ENCODE results near the gene RNF4. TPM values are rescaled to one million over a fixed set of nuclear protein-coding genes. Genes with fewer than 3 reads are reported as not detected.

RNF4 gene
- total RNA-seq, 4 donors from 2014 or later, result 10.8 to 57.9 (median 33.9) TPM

DNA sequence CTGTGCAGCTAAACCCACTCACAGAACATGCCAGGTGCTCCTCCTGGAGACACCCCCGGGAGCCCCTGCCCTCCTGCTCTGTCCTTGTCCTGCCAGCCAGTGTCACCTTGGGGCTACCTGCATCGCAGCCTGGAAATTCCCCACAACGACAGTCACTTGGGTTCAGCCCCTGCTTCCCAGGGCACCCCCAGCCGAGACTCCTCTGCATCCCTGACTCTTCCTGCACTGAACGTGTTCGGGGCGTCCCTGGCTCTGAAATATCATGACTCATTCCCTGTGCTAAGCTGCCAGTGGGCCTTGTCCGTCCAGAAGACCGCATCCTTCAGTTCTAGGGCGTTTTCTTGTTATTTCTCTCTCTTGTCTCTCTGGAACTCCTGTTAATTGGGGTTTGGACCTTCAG, 44.3 kb upstream of the RNF4 start:
- Histone ChIP-seq H3K36me3 (no peaks in the 10 kb centered on the region), H3K27ac (no peak overlapping the region), H3K4me3 (no peak overlapping the region), H3K27me3 (no peaks in the 10 kb centered on the region), H3K9me3 (no peaks in the 10 kb centered on the region), H3K4me1 (no peaks in the 10 kb centered on the region)
- intact Hi-C loops (cut with DNase I; ENCODE audit: low total_unique reads), result no loop called here
- TF ChIP-seq POLR2A (IDR thresholded peaks at IDR 0.05), result no peak
- TF ChIP-seq, protein P1, sequence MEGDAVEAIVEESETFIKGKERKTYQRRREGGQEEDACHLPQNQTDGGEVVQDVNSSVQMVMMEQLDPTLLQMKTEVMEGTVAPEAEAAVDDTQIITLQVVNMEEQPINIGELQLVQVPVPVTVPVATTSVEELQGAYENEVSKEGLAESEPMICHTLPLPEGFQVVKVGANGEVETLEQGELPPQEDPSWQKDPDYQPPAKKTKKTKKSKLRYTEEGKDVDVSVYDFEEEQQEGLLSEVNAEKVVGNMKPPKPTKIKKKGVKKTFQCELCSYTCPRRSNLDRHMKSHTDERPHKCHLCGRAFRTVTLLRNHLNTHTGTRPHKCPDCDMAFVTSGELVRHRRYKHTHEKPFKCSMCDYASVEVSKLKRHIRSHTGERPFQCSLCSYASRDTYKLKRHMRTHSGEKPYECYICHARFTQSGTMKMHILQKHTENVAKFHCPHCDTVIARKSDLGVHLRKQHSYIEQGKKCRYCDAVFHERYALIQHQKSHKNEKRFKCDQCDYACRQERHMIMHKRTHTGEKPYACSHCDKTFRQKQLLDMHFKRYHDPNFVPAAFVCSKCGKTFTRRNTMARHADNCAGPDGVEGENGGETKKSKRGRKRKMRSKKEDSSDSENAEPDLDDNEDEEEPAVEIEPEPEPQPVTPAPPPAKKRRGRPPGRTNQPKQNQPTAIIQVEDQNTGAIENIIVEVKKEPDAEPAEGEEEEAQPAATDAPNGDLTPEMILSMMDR (IDR thresholded peaks at IDR 0.05), result no peak
- no peak for DNase-seq

DNA sequence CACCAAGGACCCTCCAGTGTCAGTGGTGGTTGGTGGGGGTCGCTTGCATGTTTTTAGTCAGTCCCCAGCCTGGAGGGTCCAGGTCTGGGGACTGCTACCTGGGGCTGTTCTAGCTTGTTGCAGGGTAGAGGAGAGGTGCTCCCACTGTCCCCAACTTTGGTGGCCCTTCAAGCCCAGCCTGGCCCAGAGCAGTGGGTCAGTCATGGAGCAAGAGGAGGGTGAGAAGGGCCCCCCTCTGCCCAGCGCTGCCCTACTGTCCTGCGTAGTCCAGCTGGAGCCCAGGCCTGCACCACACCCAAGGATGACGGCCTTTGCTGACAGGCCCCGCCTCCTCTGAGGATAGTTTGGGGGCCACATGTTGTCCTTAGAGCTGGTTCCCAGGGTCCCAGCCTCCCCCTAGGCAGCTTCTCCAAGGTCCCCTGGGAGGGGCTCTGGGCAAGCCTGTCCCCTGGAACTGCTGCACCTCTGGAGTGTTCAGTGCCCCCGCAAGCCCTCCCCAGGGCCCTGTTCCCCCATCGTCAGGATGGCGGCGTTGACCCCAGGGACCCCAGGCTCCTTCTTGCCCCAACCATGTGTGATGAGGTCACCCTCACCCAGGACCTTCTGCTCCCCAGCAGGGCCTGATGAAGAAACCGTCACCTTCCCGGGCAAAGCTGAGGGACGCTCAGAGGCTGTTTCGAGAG, 43.4 kb upstream of the RNF4 start:
- no peak for DNase-seq
- H3K4me3 ChIP-seq, result no peak overlapping the region
- TF ChIP-seq POLR2A (IDR thresholded peaks at IDR 0.05), result no peak
- TF ChIP-seq, protein P1 (IDR thresholded peaks at IDR 0.05), result no peak
- no peaks in the 10 kb centered on the region for H3K4me1 ChIP-seq
- no peaks in the 10 kb centered on the region for H3K36me3 ChIP-seq
- H3K27me3 ChIP-seq, result no peaks in the 10 kb centered on the region
- no peak overlapping the region for H3K27ac ChIP-seq
- no peaks in the 10 kb centered on the region for H3K9me3 ChIP-seq
- intact Hi-C loops (cut with DNase I; ENCODE audit: low total_unique reads), result no loop called here

DNA sequence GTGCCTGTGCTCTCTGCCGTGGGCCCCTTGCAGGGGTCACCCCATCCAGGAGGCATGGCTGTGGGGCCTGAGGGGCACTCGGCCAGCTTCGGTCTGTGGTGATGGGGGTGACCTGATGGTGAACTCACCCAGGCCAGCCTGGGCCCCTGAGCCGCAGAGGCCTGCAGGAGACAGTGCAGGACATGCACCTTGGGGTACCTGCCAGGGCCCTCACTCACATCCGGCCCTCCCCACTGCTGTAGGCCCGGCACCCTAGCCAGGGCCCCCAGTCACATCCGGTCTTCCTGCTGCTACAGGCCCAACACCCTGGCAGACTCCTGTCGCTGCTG, 42.9 kb upstream of the RNF4 start:
- no peaks in the 10 kb centered on the region for H3K9me3 ChIP-seq
- no peak overlapping the region for H3K27ac ChIP-seq
- no peaks in the 10 kb centered on the region for H3K4me1 ChIP-seq
- no peaks in the 10 kb centered on the region for H3K27me3 ChIP-seq
- TF ChIP-seq, protein P1 (IDR thresholded peaks at IDR 0.05), result no peak
- TF ChIP-seq POLR2A (IDR thresholded peaks at IDR 0.05), result no peak
- no peak overlapping the region for H3K4me3 ChIP-seq
- intact Hi-C loops (cut with DNase I; ENCODE audit: low total_unique reads), result no loop called here
- no peak for DNase-seq
- H3K36me3 ChIP-seq, result no peaks in the 10 kb centered on the region

GRCh38 chr4:2426711-2427275, 42.1 kb upstream of the RNF4 start:
- Histone ChIP-seq H3K36me3 (no peaks in the 10 kb centered on the region), H3K4me1 (no peaks in the 10 kb centered on the region), H3K4me3 (no peak overlapping the region), H3K27ac (no peak overlapping the region), H3K27me3 (no peaks in the 10 kb centered on the region), H3K9me3 (no peaks in the 10 kb centered on the region)
- DNase-seq, result no peak
- intact Hi-C loops (cut with DNase I; ENCODE audit: low total_unique reads), result no loop called here
- TF ChIP-seq POLR2A (IDR thresholded peaks at IDR 0.05), result no peak
- TF ChIP-seq, protein P1 (IDR thresholded peaks at IDR 0.05), result no peak

GRCh38 chr4:2427383-2428334, 41.2 kb upstream of the RNF4 start:
- TF ChIP-seq, protein P1 (IDR thresholded peaks at IDR 0.05), result no peak
- no peak for TF ChIP-seq POLR2A (IDR thresholded peaks at IDR 0.05)
- H3K4me1 ChIP-seq, result no peaks in the 10 kb centered on the region
- intact Hi-C loops (cut with DNase I; ENCODE audit: low total_unique reads), result no loop called here

More at GRCh38 chr4:2427383-2428334, 41.2 kb upstream of the RNF4 start:
- H3K27ac ChIP-seq, result no peak overlapping the region
- H3K27me3 ChIP-seq, result no peaks in the 10 kb centered on the region
- H3K9me3 ChIP-seq, result no peaks in the 10 kb centered on the region
- no peaks in the 10 kb centered on the region for H3K36me3 ChIP-seq
- no peak overlapping the region for H3K4me3 ChIP-seq
- no peak for DNase-seq

Measured in uterus (tissue), 4 donors.